GM21619 (cell line): Measurements from ENCODE around the gene TMEM123.

Experiments used
- ATAC-seq: cut with Tn5 transposase; IDR thresholded peaks from one replicate; pipeline ENCODE4 v1.9.1; 2021; ENCODE audit not compliant: unreplicated experiment

TMEM123 gene

DNA sequence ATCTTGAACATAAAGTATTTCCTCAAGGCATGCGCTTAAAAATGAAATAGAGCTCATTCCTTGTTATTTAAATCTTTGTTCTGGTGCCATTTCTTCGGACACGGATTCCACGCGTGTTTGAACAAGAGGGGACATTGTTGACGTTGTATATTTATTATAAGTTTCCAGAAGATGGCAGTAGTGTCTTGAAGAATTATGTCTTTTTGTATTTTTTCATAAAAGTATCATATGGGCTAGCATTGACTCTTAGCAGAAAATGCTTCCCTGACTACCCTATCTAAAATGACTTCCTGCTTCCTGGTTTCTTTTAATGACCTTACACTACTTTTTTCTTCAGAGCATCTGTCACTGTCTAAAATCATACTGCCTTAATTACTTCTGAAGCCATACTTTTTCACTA, 85.2 kb downstream of the TMEM123 start:
- ATAC-seq, result no peak

DNA sequence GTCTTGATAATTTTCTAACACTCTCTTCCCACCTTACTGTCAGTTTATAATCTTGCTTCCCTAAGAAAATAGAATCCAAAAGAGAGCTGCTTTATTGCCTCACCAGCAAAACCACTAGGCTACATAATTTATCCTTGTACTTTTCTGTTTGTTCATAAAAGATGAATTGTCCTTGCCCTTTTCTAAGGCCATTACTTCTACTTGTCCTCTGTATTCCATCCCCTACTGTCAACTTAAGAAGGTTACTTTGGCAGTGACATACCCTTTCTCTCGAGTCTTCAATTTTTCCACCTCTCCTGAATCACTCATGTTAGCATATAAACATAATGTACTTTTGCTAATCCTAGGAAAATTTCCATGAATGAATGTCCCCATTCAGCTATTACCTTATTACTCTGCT, 87.6 kb downstream of the TMEM123 start:
- ATAC-seq, result no peak

DNA sequence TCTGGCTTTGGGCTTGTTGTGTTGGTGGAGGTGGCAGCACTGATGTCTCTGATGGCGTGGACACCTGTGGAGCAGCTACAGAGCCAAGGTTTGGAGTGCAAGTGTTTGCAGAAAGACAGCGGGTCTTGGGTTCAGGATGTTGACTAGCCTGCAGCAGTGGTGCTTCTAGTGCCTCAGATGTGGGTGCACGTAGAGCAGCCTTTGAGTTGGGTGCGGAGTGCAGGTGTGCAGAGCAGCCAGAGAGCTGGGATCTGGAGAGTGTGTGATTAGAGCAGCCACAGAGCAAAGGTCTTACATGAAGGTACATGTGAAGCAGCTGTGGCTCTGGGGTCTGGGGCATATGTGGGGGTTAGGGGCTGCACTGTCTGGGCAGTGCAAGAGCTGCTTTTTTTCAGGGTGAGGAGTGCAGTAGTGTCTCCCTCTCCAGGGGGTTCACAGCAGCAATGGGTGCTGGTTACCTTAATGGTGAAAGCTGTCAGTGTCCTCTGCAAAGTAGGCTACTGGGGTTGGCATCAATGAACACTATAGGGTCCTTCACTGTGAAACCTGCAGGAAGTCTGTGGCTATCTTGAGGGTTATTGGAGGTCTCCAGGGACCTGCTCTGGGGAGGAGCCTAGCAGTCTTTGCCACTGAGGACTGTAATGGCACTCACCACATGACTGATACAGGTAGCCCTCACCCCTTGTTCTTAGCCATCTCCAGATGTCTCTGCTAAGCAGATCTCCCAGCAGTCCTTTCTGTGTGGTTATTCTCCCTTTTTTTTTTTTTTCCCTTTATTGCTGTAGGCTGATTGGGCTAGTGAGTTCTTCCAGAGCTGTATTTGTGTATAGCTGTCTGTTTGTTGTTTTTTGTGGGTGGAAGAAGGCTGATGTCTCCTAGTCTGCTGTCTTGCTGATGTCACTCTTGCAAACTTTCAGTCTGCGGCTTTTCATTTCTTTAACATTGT, 91.2 kb downstream of the TMEM123 start:
- peak; percentile 92 for ATAC-seq

DNA sequence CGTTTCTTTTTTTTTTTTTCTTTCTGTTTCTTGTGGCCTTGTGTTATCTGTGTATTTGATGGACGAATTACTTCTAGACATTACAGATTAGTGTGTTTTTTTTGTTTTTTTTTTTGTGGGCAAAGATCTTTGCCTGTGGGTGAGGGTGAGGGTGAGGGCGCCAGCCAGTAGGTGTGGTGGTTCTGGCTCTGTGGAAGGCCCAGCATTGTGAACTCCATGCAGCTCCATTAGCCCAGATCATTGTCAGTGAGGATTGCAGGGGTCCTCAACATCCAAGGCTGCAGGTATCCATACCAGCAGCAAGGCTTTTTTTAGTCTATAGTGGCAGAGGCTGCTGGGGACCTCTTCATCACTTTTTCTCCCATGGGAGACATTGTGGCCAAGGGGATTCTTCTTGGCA, 91.9 kb downstream of the TMEM123 start:
- no peak for ATAC-seq

DNA sequence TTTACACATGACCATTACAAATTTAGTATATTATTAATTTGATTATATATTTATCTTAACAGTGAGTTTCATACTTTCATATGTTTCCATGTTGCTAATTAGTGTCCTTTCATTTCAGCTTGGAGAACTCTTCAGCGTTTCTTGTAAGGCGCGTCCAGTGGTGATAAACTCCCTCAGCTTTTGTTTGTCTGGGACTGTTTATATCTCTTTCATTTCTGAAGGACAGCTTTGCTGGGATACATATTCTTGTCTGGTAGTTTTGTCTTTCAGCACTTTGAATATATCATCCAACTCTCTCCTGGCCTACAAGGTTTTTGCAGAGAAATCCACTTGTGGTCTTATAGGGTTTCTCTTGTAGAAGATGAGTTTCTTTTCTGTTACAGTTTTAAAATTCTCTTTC, 93.2 kb downstream of the TMEM123 start:
- no peak for ATAC-seq

DNA sequence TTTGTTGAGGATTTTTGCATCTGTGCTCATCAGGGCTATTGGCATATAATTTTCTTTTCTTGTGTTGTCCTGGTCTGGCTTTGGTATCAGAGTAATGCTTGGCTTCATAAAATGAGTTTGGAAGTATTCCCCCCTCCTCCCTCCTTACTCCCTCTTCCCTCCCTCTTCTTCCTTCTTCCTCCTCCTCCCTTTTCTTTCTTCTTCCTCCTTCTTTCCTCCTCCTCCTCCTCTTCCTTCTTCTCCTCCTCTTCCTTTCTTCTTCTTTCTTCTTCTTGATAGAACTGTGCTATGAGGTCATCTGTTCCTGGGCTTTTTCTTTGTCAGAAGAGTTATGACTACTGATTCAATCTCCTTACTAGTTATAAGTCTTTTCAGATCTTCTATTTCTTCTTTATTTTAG, 95.4 kb downstream of the TMEM123 start:
- no peak for ATAC-seq

DNA sequence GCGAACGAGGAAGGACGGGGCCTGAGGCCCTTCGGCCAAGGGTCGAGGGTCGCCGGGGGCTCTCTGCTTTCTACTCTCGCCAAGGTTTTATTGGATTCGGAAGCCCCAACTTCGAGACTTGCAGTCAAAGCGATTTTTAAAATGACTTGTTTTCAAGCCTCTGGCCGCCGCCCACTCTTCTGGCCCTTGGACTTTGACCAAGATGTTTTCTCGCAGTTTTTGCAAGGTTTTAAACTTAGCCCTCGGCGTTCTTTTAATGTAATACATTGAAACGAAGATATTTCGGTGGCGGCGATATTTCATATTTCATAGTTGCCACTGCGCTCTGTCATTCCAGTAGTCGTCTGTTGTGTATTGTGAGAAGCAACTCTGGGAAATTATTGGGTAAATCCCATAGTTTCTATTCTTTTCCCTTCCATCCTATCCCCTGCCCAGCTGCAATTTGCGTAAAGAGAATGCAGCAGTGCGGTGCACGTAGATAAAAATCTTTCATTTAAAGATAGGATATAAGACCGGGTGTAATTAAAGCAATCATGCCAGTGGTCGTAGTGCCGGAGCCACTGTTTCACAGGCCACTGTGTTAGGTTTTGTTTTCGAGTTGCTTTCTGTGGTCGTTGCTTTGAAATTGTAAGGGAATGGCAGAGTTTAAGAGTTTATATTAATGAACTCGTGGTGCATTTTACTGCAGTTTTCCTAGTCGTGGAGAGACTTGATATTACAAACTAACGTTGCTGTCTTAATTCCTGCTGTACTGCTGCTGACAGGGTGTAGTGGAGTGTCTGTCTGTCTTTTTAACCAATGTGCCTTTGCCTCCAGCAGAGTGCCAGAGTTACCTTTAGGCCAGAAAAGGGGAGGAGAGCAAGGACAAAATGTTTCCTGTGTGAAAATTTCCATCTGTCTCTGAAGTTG, 104.8 kb downstream of the TMEM123 start:
- ATAC-seq, result peak; percentile 15

DNA sequence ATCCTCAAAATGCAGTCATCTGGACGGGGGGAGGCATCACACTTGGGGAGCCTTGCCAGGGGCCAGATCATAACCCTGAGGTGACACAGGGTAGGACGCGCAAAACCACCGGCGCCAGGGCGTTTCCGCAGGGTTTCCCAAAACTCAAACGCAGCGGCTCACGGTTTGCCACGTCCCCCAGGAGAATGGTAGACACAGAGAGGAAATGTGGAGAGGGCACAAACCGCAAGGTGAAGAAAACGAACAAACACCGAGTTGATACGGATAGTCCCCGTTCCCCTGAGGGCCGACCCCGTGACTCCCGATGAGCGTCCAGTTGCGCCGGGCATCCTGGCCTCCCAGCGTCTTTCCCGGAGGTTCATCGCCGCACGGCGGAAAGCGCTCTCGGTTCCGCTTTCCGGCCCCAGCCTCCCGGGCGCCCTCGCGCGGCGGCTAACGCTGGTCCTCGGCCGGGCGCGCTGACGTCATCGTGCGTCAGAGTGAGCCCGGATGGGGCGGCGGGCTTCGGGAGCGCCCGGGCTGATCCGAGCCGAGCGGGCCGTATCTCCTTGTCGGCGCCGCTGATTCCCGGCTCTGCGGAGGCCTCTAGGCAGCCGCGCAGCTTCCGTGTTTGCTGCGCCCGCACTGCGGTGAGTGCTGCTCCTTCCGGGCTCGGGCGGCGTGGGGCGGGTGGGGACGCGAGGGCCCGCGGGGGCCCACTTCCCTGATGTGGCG, 105.7 kb downstream of the TMEM123 start, which contains the start of gene BIRC2:
Gene BIRC2, plus strand, starts transcription at position 467 of the 714 bp plus-strand sequence. CDS start 2,641 bp downstream, outside the sequence.
- ATAC-seq, result peak; percentile 83

DNA sequence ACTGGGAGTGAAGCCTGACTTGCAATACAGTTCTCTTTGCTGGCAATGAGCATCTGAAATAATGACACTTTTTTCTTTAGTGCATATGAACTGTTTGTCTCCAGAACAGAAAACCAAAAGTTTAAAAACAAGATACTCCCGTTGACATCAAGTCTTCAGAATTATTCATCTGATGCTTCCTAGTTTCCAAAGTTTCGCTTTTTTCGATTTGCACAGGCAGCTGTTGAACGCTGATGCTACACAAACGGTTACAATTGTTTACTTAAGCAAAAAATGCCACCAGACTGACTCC, 106.2 kb downstream of the TMEM123 start:
- no peak for ATAC-seq
